ENCODE measurements around the gene CNOT2. TPM values are rescaled to one million over a fixed set of nuclear protein-coding genes. Genes with fewer than 3 reads are reported as not detected.

Gene CNOT2
- total RNA-seq, 3 donors from 2014 or later = 80.3 to 86.2 (median 81.0) TPM

DNA sequence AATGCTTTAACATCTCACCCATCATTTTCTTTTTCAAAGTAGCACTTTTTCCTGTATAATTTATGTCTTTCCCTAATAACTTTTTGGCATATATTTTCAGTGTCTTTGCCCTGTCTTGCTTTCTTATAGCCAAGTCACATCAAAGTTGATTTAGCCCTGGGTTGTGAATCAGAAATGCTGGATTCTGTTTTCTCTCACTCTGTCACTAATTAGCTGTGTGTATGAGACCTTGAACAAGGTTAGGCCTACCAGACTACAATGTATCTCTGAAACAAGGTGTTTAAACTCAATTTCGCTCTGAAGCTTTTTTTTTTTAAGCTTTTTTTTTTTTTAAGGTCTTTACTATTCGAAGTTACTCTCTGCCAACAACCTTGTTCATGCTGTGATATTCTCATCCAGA is 25.7 kb downstream of the CNOT2 start:
- Histone ChIP-seq H3K4me3 (no peak overlapping the region), H3K36me3 (ENCODE audit: low read depth) (no peaks in the 10 kb centered on the region), H3K4me1 (ENCODE audit: low read depth) (peaks cover 19% of the 10 kb centered on the region), H3K9me3 (no peaks in the 10 kb centered on the region)
- TF ChIP-seq, protein P1, sequence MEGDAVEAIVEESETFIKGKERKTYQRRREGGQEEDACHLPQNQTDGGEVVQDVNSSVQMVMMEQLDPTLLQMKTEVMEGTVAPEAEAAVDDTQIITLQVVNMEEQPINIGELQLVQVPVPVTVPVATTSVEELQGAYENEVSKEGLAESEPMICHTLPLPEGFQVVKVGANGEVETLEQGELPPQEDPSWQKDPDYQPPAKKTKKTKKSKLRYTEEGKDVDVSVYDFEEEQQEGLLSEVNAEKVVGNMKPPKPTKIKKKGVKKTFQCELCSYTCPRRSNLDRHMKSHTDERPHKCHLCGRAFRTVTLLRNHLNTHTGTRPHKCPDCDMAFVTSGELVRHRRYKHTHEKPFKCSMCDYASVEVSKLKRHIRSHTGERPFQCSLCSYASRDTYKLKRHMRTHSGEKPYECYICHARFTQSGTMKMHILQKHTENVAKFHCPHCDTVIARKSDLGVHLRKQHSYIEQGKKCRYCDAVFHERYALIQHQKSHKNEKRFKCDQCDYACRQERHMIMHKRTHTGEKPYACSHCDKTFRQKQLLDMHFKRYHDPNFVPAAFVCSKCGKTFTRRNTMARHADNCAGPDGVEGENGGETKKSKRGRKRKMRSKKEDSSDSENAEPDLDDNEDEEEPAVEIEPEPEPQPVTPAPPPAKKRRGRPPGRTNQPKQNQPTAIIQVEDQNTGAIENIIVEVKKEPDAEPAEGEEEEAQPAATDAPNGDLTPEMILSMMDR (IDR thresholded peaks at IDR 0.05) = no peak
- ATAC-seq = no peak
- intact Hi-C loops (cut with DNase I, micrococcal nuclease) = no loop called here
- no peak for DNase-seq

DNA sequence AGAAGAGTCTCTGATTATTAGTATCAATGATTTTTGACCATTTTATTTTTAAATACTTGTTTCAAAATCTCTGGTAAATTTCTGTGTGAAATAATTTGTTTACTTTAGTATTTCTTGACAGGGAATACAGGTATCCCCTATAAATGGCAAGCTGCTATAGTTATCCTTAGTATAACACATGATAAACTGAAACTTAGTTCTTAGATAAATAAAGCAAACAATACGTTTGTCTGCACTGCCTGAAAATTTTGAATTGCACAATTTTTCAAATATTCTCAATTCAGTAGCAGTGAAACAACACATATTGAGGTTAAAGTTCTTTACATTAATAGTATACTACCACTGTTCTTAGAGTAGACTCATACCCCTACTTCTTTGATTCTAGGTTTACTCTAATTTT is 26.9 kb downstream of the CNOT2 start:
- no peak for DNase-seq
- intact Hi-C loops (cut with DNase I, micrococcal nuclease) = no loop called here
- H3K4me3 ChIP-seq = no peak overlapping the region
- TF ChIP-seq, protein P1 (IDR thresholded peaks at IDR 0.05) = no peak
- H3K9me3 ChIP-seq = no peaks in the 10 kb centered on the region
- peaks cover 19% of the 10 kb centered on the region for H3K4me1 ChIP-seq (ENCODE audit: low read depth)
- no peaks in the 10 kb centered on the region for H3K36me3 ChIP-seq (ENCODE audit: low read depth)
- no peak for ATAC-seq

DNA sequence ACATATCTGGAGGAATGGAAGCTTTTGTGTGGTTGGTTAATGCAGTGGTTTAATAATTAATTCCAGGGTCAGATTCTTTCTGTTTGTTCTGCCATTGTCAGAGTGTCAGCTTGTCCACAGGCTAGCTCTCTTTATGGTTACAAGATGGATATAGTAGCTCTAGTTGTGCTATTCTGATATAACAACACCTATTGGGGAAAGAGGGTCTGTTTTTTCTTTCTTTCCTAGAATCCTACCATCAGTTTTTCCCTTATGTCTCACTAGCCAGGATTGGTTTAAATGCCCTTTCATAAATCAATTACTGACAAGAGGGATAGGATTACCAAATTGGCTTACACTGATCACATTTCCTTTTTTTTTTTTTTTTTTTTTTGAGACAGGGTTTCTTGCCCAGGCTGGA is 27.8 kb downstream of the CNOT2 start:
- no peaks in the 10 kb centered on the region for H3K9me3 ChIP-seq
- H3K4me1 ChIP-seq (ENCODE audit: low read depth) = peaks cover 19% of the 10 kb centered on the region

DNA sequence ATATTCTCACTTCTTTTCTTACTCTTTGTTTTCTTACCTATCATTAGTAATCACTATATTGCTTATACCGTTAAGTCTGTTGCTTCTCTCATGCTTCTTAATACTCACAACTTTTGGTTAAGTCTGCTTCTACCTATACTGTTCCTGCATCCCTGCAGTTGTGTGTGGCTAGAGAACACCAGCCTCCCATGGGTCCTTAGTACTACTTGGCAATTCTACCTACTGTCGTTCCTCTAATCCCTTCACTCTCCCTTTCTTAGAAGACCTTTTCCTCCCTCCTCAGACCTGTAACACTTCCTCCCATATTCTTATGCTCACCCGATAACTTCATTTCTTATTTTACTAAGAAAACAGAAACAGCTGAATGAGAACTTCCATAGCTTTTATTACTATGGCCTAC is 29.3 kb downstream of the CNOT2 start:
- ATAC-seq = no peak
- intact Hi-C loops (cut with DNase I, micrococcal nuclease) = no loop called here
- peaks cover 18% of the 10 kb centered on the region for H3K4me1 ChIP-seq (ENCODE audit: low read depth)
- no peak overlapping the region for H3K4me3 ChIP-seq
- DNase-seq = no peak
- TF ChIP-seq, protein P1 (IDR thresholded peaks at IDR 0.05) = no peak
- H3K36me3 ChIP-seq (ENCODE audit: low read depth) = no peaks in the 10 kb centered on the region
- H3K9me3 ChIP-seq = no peaks in the 10 kb centered on the region

More for the DNA sequence above, 27.8 kb downstream of the CNOT2 start:
- ATAC-seq (no peak), DNase-seq (no peak)
- TF ChIP-seq, protein P1 (IDR thresholded peaks at IDR 0.05) = no peak
- H3K4me3 ChIP-seq = no peak overlapping the region
- H3K36me3 ChIP-seq (ENCODE audit: low read depth) = no peaks in the 10 kb centered on the region
- intact Hi-C loops (cut with DNase I, micrococcal nuclease) = no loop called here

DNA sequence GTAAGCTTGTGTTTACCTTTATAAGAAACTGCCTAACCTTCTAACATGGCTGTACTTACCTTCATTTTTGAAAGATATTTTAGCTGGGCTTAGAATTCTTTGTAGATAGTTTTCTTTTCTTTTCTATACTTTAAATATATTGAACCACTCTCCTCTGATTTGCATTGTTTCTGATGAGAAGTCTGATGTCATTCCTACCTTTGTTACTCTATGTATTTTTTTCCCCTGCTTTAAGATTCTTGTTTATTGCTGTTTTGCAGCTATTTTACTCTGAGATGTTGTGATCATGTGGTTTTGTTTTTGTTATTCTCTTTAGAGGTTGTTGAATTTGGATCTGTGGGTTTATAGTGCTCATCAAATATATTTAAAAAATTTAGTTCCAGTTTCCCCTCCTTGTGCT is 31.8 kb downstream of the CNOT2 start:
- intact Hi-C loops (cut with DNase I, micrococcal nuclease) = no loop called here
- TF ChIP-seq, protein P1 (IDR thresholded peaks at IDR 0.05) = no peak
- DNase-seq (no peak), ATAC-seq (no peak)
- no peak overlapping the region for H3K4me3 ChIP-seq
- no peaks in the 10 kb centered on the region for H3K9me3 ChIP-seq
- H3K36me3 ChIP-seq (ENCODE audit: low read depth) = no peaks in the 10 kb centered on the region
- peaks cover 7% of the 10 kb centered on the region for H3K4me1 ChIP-seq (ENCODE audit: low read depth)

DNA sequence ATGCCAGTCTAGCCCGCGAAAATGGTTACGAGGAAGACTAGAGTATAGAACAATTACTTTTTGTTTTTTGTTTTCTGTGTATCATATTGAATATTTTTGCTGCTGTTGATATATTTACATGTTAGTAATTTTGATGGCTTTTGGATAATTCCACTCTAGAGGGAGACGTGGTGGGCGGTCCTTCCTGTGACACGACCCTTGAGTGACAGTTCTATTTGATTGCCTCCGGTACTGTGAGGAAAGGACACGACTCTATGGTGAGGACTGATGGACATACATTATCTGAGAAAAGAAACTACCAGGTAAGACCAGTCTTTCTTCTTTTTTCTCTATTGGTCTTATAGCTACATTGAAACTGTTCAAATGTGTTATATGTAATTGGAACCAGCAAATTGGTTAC is 34.7 kb downstream of the CNOT2 start:
- DNase-seq = no peak

More for the DNA sequence above, 34.7 kb downstream of the CNOT2 start:
- Histone ChIP-seq H3K4me3 (no peak overlapping the region), H3K36me3 (ENCODE audit: low read depth) (no peaks in the 10 kb centered on the region), H3K9me3 (no peaks in the 10 kb centered on the region), H3K4me1 (ENCODE audit: low read depth) (no peaks in the 10 kb centered on the region)
- ATAC-seq = no peak
- intact Hi-C loops (cut with DNase I, micrococcal nuclease) = no loop called here
- TF ChIP-seq, protein P1 (IDR thresholded peaks at IDR 0.05) = no peak

Data from mucosa of descending colon (tissue), 3 donors.